Measurements from ENCODE around the gene SAT2. TPM values are rescaled to one million over a fixed set of nuclear protein-coding genes. Genes with fewer than 3 reads are reported as not detected.

SAT2 gene
- polyA plus RNA-seq (2012; ENCODE audit: missing spikeins), result 44.0 TPM

GRCh38 chr17:7627250-7628121 lies at the start of gene SAT2:
SAT2 (minus strand) TSS chr17:7627821; CDS start chr17:7627635, 186 bp downstream.
- peak; percentile 97 for FAIRE-seq
- DNase-seq (ENCODE audit: insufficient read length), result peak; percentile 100

GRCh38 chr17:7676533-7676932 lies 48.9 kb upstream of the SAT2 start:
- no peak for FAIRE-seq
- no peak for DNase-seq (ENCODE audit: insufficient read length)
- TF ChIP-seq POLR2AphosphoS5 (IDR thresholded peaks at IDR 0.05; ENCODE audit: low read depth, low read length), result no peak
- TF ChIP-seq POLR2A (IDR thresholded peaks at IDR 0.05; ENCODE audit: low read depth, low read length), result no peak
- no peak for TF ChIP-seq TAF1 (IDR thresholded peaks at IDR 0.05; ENCODE audit: borderline replicate concordance, low read depth, low read length)

More at GRCh38 chr17:7627250-7628121, at the start of gene SAT2:
- TF ChIP-seq POLR2AphosphoS5 (IDR thresholded peaks at IDR 0.05; ENCODE audit: low read depth, low read length) (0 out of 2 replicates have a peak, but pooled peaks have one; percentile 36), POLR2A (IDR thresholded peaks at IDR 0.05; ENCODE audit: low read depth, low read length) (peak; percentile 62; the same call in 1 of the 2 replicates), TAF1 (IDR thresholded peaks at IDR 0.05; ENCODE audit: borderline replicate concordance, low read depth, low read length) (no peak)

GRCh38 chr17:7674934-7675333 lies 47.3 kb upstream of the SAT2 start:
- no peak for TF ChIP-seq TAF1 (IDR thresholded peaks at IDR 0.05; ENCODE audit: borderline replicate concordance, low read depth, low read length)
- TF ChIP-seq POLR2AphosphoS5 (IDR thresholded peaks at IDR 0.05; ENCODE audit: low read depth, low read length), result no peak
- TF ChIP-seq POLR2A (IDR thresholded peaks at IDR 0.05; ENCODE audit: low read depth, low read length), result no peak
- no peak for FAIRE-seq
- DNase-seq (ENCODE audit: insufficient read length), result no peak

- FAIRE-seq (no peak), DNase-seq (ENCODE audit: insufficient read length) (no peak)
- TF ChIP-seq TAF1 (IDR thresholded peaks at IDR 0.05; ENCODE audit: borderline replicate concordance, low read depth, low read length) (no peak), POLR2AphosphoS5 (IDR thresholded peaks at IDR 0.05; ENCODE audit: low read depth, low read length) (no peak), POLR2A (IDR thresholded peaks at IDR 0.05; ENCODE audit: low read depth, low read length) (no peak)
Measured at GRCh38 chr17:7673239-7673638, 45.6 kb upstream of the SAT2 start.

GRCh38 chr17:7668482-7668881 lies 40.9 kb upstream of the SAT2 start:
- TF ChIP-seq POLR2A (IDR thresholded peaks at IDR 0.05; ENCODE audit: low read depth, low read length) (no peak), POLR2AphosphoS5 (IDR thresholded peaks at IDR 0.05; ENCODE audit: low read depth, low read length) (no peak), TAF1 (IDR thresholded peaks at IDR 0.05; ENCODE audit: borderline replicate concordance, low read depth, low read length) (no peak)
- DNase-seq (ENCODE audit: insufficient read length) (no peak), FAIRE-seq (no peak)

- no peak for DNase-seq (ENCODE audit: insufficient read length)
- no peak for FAIRE-seq
- TF ChIP-seq TAF1 (IDR thresholded peaks at IDR 0.05; ENCODE audit: borderline replicate concordance, low read depth, low read length) (no peak), POLR2A (IDR thresholded peaks at IDR 0.05; ENCODE audit: low read depth, low read length) (0 out of 2 replicates have a peak, but pooled peaks have one; percentile 15), POLR2AphosphoS5 (IDR thresholded peaks at IDR 0.05; ENCODE audit: low read depth, low read length) (no peak; the same call in 1 of the 2 replicates)
Measured at GRCh38 chr17:7667656-7668406, 40.2 kb upstream of the SAT2 start.

- FAIRE-seq (no peak), DNase-seq (ENCODE audit: insufficient read length) (no peak)
- TF ChIP-seq POLR2A (IDR thresholded peaks at IDR 0.05; ENCODE audit: low read depth, low read length), result no peak
- TF ChIP-seq POLR2AphosphoS5 (IDR thresholded peaks at IDR 0.05; ENCODE audit: low read depth, low read length), result no peak
- no peak for TF ChIP-seq TAF1 (IDR thresholded peaks at IDR 0.05; ENCODE audit: borderline replicate concordance, low read depth, low read length)
Measured at GRCh38 chr17:7656958-7657609, 29.5 kb upstream of the SAT2 start.

GRCh38 chr17:7655541-7655840 lies 27.9 kb upstream of the SAT2 start:
- FAIRE-seq (peak; percentile 90), DNase-seq (ENCODE audit: insufficient read length) (no peak)
- TF ChIP-seq POLR2AphosphoS5 (IDR thresholded peaks at IDR 0.05; ENCODE audit: low read depth, low read length) (no peak), TAF1 (IDR thresholded peaks at IDR 0.05; ENCODE audit: borderline replicate concordance, low read depth, low read length) (no peak), POLR2A (IDR thresholded peaks at IDR 0.05; ENCODE audit: low read depth, low read length) (no peak)

GRCh38 chr17:7654832-7655540 lies 27.4 kb upstream of the SAT2 start:
- TF ChIP-seq POLR2A (IDR thresholded peaks at IDR 0.05; ENCODE audit: low read depth, low read length), result no peak
- no peak for TF ChIP-seq TAF1 (IDR thresholded peaks at IDR 0.05; ENCODE audit: borderline replicate concordance, low read depth, low read length)
- TF ChIP-seq POLR2AphosphoS5 (IDR thresholded peaks at IDR 0.05; ENCODE audit: low read depth, low read length), result no peak
- DNase-seq (ENCODE audit: insufficient read length), result no peak
- no peak for FAIRE-seq

GRCh38 chr17:7652388-7653356 lies 25.1 kb upstream of the SAT2 start:
- DNase-seq (ENCODE audit: insufficient read length) (no peak), FAIRE-seq (no peak)
- TF ChIP-seq TAF1 (IDR thresholded peaks at IDR 0.05; ENCODE audit: borderline replicate concordance, low read depth, low read length) (no peak), POLR2A (IDR thresholded peaks at IDR 0.05; ENCODE audit: low read depth, low read length) (no peak), POLR2AphosphoS5 (IDR thresholded peaks at IDR 0.05; ENCODE audit: low read depth, low read length) (no peak)

All from GM12892 (cell line).